ENCODE data around the gene SLC7A14.

SLC7A14 gene

DNA sequence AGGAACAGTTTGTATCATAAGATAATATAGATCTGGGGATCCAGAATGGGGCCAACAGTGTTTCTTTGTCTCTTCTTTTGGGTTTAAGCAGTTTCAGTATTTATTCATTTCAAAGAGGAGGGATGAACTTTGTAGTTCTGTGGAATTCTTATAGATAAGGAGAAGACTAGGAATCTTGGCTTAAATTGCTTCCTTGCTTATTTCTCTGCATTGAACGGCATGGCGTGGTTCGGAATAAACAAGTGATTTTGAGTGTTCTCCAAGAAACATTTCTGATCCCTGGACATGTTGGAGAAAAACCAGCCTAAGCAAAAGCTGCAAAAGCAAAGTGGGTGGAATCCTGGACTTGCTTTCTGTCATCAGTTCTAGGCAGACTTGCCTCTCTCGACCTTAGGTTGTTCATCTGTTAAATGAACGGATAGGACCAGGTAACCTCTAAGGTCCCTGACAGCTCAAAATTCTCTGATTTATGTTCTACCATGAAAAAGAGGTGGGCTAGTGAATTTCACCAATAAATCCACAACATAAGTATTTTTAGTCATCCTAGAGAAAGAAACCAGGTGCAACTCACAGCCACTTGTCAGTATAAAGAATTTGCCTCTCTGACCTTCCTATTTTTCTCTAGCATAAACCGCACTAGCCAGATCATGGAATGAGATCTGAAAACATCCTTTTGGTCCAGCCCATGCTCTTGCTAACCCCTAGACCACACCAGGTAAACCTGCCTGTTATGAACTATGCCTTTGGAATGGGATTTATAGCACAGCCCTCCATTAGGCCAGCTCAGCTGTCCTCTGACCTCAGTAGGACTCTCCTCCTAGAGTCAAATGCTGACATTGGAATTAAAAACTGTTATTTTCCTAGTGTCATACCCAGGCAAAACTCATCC is 88.4 kb downstream of the SLC7A14 start:
- DNase-seq (ENCODE audit: low read depth, low spot score), result no peak

DNA sequence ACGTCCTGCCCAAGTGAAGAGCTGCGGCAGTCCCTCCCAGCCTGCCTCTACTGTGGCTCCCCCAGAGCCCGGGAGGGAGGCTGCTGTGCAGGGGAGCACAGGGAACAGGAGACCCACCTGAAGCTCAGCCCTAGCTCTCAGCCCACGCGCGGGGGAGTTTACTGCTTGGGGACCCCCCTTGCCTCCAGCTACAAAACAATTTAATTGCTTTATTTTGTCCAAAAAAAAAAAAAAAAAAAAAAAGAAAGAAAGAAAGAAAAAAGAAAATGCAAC is 89.1 kb downstream of the SLC7A14 start:
- no peak for DNase-seq (ENCODE audit: low read depth, low spot score)

DNA sequence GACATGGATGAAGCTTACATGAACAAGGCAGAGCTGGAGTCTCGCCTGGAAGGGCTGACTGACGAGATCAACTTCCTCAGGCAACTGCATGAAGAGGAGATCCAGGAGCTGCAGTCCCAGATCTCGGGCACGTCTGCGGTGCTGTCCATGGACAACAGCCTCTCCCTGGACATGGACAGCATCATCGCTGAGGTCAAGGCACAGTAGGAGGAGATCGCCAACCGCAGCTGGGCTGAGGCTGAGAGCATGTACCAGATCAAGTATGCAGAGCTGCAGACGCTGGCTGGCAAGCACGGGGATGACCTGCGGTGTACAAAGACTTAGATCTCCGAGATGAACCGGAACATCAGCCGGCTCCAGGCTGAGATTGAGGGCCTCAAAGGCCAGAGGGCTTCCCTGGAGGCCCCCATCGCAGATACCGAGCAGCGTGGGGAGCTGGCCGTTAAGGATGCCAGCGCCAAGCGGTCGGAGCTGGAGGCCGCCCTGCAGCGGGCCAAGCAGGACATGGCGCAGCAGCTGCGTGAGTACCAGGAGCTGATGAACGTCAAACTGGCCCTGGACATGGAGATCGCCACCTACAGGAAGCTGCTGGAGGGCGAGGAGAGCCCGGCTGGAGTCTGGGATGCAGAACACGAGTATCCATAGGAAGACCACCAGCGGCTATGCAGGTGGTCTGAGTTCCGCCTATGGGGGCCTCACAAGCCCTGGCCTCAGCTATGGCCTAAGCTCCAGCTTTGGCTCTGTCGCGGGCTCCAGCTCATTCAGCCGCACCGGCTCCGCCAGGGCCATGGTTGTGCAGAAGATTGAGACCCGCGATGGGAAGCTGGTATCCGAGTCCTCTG is 89.6 kb downstream of the SLC7A14 start:
- DNase-seq (ENCODE audit: low read depth, low spot score), result no peak

DNA sequence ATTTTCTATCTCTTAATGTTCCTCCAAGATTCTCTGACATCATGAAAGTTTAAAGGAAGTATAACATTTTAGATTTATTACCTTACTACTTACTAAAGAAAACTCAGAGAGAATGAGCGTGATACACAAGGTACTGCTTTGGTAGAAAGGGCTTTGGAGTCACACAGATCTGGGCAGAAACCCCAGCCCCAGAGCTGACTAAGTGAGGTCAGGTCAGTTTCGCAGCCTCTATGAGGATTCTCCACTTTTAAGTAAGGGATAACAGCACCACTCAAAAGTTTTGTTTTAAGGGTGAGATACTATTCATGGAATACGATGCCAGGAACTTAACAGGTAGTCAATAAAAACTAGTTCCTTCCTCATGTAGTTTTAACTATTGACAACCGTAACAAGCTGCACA is 91.1 kb downstream of the SLC7A14 start:
- DNase-seq (ENCODE audit: low read depth, low spot score), result no peak

DNA sequence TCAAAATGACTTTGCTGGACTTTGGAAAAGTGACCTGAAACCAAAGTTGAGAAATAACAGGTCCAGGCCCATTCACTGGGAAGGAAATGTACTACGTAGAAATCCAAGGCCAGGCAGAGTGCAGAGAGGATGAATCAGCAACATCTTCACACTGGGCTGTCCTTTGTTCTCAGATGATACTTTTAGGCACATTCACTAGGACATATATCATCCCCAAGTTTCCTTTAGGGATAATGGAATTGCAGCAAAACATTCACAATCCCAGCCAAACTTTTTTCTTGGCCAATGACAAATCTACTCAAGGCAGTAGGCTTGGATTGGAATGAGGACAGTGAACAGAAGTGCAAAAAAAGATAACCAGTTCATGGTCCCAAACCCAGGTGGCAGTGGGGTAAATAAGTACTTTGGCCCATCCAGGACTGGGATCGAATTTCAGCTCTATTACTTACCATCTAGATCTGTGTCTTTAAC is 92.1 kb downstream of the SLC7A14 start:
- DNase-seq (ENCODE audit: low read depth, low spot score), result no peak

DNA sequence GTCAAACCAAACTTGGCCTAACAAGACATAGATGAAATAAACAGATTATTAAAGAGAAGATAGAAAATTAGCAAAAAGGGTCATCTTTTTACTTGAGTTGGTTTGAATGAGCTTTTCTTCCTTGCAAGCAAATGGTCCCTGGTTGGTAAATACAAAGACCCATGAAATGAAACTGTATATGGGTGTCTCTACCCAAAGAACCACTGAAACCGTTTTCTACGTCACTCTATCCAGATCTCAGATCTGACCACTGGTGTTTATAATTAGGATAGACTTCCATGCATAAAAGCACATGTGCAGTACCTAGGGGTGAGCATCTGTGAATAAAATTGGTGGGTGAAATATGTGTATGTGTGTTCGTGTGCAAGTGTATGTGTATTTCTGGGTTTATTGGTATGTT is 94.0 kb downstream of the SLC7A14 start:
- DNase-seq (ENCODE audit: low read depth, low spot score), result no peak

DNA sequence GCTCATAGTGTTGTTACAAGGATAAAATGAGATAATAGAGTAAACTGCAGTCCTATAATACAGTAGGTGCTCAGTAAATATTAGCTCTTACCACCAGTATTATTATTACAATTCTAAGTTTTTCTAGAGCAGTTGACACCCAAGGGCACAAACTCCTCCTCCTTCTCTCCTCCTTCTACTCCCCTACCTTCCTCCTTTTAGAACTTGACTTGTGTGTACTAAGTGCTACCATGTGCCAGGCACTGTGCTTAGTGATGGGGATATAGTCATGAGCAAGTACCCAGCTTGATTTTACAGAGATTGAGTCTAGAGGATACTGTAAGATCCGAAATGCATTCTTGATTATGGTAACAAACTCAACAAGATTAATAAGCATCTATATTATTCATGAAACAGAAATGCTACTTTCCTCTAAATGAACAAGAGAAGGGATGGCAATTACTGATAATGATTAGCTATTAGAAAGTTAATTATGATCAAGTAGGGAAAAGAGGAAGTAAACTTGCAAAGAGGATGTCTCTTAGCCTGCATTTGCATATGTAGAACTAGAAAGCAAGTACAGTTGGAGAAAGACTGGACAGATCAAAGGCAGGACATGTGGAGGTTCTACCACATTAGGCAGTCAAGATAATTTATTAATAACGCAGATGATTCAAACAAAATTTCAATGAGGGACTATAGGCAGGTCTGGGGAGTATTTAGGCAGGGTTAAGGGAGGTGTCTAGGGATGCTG is 94.9 kb downstream of the SLC7A14 start:
- DNase-seq (ENCODE audit: low read depth, low spot score), result no peak

DNA sequence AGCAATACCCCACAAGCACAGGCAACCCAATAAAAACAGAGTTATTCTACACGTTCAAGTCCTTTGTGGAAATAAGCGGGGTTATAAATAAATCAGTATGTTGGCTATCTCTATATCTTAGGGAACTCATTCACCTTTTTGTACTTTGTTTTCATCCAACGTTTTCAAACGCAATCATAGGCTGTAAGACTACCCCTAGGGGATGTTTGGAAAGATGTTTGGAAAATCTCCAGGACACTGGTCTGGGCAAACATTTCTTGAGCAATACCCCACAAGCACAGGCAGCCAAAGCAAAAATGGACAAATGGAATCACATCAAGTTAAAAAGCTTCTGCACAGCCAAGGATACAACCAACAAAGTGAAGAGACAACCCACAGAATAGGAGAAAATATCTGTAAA is 97.1 kb downstream of the SLC7A14 start:
- DNase-seq (ENCODE audit: low read depth, low spot score), result no peak

DNA sequence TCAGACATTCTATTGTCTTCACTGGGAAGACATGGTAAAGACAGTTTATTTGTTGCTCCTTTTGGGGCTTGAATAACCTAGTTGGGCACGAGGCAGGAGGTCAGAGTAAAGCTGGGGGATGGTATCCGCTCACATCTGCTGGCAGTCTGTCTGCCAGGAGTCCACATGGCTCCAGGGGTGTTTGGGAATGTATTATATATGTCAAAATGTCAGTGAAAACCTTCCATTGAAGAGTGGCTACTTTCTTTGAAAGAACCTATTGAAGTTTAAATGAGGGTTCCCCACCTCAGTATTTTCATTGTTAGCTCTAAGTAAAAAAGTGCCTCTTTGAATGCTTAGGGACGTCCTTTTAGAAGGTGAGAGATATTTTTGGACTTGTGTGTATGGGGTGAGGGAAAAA is 98.8 kb downstream of the SLC7A14 start:
- DNase-seq (ENCODE audit: low read depth, low spot score), result no peak

DNA sequence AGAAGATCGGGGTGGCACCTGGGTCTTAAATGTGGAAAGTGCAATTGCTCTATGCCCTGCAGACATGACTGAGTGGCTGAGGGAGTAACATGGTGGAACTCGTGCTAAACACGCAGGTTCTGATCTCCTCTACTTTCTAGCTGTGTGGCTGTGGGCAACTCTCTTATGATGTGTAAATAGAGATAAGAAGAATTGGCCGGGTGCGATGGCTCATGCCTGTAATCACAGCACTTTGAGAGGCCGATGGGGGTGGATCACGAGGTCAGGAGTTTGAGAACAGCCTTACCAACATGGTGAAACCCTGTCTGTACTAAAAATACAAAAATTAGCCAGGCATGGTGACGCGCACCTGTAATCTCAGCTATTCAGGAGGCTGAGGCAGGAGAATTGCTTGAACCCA is 99.5 kb downstream of the SLC7A14 start:
- no peak for DNase-seq (ENCODE audit: low read depth, low spot score)

DNA sequence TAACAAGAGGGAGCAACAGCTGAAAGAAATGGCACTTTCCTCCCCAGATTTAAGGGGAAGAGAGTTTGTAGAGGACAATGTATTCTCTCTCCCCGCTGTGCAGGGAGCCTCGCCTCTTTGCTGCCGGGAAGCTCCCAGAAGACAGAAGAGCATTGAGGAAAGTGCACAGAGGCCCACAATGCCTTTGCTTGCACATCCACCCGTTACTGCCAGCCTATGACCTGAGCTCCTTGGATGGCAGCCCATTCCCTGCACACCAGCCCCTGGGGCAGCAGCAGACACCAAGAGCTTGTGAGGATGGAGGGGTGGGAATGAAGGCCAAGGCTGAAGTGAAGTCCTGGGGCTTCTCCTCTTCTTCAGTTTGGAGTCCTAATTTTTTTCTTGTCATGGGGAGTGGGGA is 100.2 kb downstream of the SLC7A14 start:
- no peak for DNase-seq (ENCODE audit: low read depth, low spot score)

DNA sequence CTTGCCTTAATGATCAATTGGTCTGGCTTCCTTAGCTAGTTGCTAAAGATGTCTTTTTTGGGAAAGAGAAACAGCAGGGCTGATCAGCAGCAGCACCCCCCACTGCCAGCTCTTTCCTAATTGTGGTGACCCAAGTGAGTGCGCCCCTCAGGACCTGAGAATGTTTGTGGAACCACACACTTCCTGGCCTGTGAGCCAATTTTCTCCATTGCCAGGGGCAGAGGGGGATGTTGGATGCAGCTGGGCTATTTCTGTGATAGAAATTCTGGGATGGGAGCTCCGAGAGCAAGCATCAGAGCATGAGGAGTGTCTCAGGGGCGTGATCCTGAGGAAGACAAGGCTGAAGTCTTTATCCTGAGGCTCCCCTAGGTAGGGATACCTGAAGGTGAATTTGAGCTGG is 100.6 kb downstream of the SLC7A14 start:
- DNase-seq (ENCODE audit: low read depth, low spot score), result no peak

DNA sequence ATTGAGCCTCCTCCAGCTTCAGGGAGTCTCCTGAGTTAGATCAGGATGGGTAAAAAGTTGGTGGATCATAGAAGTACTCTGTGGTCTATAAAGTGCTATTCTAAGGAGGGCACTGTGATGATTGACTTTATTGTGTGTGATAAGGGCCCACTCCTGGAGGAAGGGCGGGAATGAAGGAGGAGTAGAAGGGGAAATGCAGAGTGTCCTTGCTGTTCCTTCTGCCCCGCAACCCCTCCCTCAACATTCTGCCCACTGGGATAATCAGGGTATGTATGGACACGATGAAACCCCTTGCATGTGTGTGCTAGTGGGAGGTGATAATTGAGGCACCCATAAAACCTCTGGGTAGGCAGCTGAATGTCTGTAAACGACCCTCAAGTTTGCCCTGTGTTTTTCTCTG is 101.0 kb downstream of the SLC7A14 start:
- DNase-seq (ENCODE audit: low read depth, low spot score), result no peak

DNA sequence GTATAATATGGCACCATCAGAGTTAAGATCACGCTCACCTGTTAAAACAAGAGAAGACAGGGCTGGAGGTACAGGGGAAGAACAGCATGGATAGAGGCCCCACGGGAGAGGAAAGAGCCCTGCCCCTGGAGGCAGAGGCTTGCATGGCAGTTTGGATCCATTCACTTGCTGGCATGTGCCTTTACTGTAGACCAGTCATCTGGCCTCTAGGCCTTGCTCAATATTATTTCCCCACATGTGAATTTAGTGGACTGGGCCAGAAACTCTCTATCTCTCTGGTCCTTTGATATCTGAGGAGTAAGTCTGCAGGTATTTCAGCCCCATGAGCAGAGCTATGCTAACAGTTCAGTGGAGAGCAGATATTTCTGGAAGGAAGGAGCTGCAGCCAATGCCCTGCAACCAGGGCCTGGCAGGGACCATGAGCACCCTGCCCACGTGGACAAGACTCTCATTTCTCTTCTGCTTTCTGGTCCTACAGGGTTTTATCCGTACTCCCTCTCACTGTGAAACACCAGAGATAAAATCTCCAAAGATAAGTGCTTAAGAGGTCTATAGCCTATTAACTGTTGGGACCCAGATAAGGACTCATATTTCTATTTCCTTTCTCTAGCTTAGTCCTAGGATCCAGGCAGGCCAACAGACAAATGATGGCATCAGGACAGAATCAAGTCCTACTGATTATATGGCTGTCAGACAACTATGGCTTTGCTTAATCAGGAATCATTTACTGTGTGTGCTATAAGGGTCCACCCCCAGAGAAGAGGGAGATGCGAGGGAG is 102.2 kb downstream of the SLC7A14 start:
- DNase-seq (ENCODE audit: low read depth, low spot score), result no peak

DNA sequence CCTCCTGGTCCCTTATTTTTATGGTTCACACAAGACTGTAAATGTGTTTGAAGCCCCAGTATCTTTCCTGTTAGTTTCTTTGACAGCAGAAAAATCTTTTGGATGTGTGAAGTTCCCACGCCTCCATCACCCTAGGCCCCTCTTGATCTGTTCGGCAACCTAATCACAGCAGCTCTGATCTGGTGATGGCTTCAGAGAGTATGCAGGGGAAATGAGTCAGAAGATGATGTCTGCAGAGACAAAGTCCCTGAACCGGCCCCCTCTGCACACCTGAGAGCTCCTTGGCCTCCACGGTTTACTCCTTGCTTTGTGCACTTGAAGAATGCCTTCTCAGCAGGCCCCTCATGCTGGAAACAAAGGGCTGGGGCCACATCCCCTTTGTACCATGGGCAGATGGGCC is 103.7 kb downstream of the SLC7A14 start:
- DNase-seq (ENCODE audit: low read depth, low spot score), result no peak

DNA sequence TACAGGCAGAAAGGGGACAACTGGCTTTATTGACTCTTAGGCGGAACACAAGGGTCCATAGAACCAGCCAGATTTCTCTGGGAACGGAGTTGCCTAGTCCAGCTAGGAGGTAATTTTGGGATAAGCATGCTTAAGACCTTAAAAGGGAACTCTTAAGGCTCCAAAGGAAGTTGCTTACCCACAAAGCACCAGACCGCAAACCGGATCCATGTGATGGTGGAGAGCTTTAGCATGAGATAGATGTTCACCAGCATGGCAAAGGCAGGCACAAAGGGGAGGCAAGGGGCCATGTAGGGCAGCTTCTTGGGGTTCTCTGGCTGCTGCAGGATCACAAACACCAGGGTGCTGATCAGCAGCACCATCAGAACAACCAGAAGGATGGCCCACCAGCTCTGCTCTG is 105.8 kb downstream of the SLC7A14 start:
- no peak for DNase-seq (ENCODE audit: low read depth, low spot score)

DNA sequence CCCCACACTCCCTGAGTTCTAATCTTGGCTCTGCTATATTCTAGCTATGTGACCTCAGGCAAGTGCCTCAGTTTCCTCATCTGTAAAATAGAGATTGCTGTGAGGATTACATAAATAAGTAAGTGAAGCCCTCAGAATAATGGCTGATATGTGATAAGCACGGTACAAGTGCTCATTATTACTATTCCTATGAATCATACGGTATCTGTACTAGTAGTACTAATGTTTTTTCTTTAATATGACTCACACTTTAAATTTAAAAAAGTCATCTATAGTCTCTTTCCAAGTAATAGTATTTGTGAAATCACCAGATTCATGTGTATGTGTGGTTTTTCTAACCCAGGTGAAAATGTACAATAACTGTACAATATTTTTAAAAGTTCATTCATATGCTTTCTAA is 108.5 kb downstream of the SLC7A14 start:
- no peak for DNase-seq (ENCODE audit: low read depth, low spot score)

DNA sequence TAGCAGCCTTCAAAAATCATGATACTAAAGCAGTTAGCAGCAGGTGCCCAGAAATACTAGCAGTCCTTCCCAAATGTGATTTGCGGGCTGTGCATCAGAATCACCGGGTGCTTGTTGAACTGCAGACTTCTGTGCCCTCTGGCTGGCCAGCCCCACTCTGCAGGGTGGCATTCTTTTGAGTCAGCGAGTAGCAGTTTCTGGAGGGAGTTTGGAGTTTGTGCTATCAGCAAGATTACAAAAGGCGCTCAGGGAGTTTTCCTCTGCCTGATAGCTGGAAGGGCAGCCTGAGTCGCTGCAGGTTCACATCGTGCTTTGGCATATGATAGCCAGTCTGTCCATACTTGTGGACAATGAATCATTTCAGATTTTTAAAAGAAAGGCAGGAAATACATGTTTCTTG is 109.6 kb downstream of the SLC7A14 start:
- DNase-seq (ENCODE audit: low read depth, low spot score), result no peak

DNA sequence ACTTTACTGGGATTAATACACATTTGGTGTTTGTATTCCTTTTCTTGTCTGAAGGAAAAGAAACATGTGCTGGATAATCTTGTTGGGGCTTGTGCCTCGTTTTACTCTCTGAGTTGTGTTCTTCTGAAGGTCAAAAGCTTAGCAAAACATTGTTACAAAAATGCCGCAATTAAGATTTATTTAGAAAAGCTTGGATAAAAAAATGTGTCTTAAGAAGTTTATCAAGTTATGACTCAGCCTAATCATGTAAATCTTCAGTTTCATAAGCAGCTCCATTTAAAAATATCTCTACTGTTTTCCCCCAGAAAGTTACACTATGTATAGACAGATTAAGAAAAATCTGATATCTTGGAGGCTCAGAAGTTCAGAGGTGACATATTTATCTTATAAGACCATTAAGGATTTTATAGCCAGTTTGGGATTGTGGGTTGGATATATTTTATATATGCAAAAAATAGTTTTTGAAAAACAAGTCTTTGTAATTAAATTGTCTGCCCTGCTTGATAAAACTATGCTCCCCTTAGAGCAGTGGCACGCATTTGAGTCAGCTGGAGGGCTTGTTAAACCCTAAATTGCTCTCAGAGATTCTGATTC is 110.7 kb downstream of the SLC7A14 start:
- DNase-seq (ENCODE audit: low read depth, low spot score), result no peak

DNA sequence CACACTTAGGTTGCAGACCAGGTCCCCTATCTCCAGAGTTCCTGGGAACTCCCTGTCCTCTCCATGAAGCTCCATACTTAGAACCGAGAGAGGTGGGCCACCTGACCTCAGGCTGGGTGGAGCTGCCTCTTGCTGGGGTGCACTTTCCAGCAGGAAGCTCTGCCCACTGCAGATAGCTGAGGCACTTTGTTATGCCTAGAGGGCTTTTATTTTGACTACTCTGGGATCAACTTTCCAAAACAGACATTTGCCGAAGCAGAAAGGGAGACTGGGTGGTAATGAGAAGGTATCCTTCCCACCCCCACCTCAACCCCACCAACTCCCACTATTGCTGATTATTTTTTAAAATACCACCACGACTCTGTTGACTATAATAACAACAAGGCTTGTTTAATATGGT is 112.5 kb downstream of the SLC7A14 start:
- no peak for DNase-seq (ENCODE audit: low read depth, low spot score)

DNA sequence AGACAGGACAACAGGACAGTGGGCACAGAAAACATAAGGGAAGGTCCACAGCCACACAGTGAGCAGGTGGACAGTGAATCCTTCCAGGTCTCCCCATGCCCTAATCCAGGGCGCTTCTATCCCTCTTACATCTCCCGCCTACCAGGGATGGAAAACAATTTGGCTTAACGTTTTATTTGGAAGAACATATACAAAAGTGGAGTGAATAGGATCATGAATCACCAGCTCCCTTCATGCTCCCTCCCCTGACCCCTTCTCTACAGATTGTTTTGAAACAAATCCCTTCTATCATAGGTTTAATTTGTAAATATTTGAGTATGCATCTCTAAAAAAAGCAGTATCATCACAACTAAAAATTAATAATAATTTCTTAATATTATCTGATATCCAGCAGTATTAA is 114.7 kb downstream of the SLC7A14 start:
- no peak for DNase-seq (ENCODE audit: low read depth, low spot score)
